Activated T-helper 17 cell treated with anti-CD3 and anti-CD28 coated beads, Interleukin-2, amount 50 U/mL, for 72 hours (primary cell): ENCODE data around the gene STX5. TPM values are rescaled to one million over a fixed set of nuclear protein-coding genes. Genes with fewer than 3 reads are reported as not detected.
"Not testable (repeated sequence)": the region's sequence is repeated elsewhere in the genome, so short reads cannot be mapped to it uniquely, and the experiment has no call there.

Source experiments
- ATAC-seq: fragments of 150-1000 bp; cut with Tn5 transposase; replicated peaks from 2 replicates; pipeline ENCODE4 v1.10.0; 2021; ENCODE audit warnings: mild to moderate bottlenecking, moderate library complexity
- H3K27ac Mint-ChIP-seq: one replicate; pipeline ENCODE4 v1.8.0; 2022; ENCODE audit warnings: mixed read lengths
- H3K27me3 Mint-ChIP-seq: one replicate; pipeline ENCODE4 v1.8.0; 2022; ENCODE audit warnings: mixed read lengths
- H3K36me3 Mint-ChIP-seq: one replicate; pipeline ENCODE4 v1.8.0; 2022; ENCODE audit warnings: low read depth, mild to moderate bottlenecking, mixed read lengths
- H3K4me1 Mint-ChIP-seq: one replicate; pipeline ENCODE4 v1.8.0; 2022; ENCODE audit warnings: mixed read lengths
- H3K4me3 Mint-ChIP-seq: one replicate; pipeline ENCODE4 v1.8.0; 2022; ENCODE audit warnings: mild to moderate bottlenecking, mixed read lengths
- H3K9me3 Mint-ChIP-seq: one replicate; pipeline ENCODE4 v1.8.0; 2022; ENCODE audit warnings: mixed read lengths
- total RNA-seq, 2 donors: library from RNA; stranded (reverse); gene quantifications; one replicate each; pipeline ENCODE4 v1.2.3, GENCODE V29; 2022

The STX5 gene
- total RNA-seq, 2 donors from 2014 or later = 23.4 to 32.0 TPM

DNA sequence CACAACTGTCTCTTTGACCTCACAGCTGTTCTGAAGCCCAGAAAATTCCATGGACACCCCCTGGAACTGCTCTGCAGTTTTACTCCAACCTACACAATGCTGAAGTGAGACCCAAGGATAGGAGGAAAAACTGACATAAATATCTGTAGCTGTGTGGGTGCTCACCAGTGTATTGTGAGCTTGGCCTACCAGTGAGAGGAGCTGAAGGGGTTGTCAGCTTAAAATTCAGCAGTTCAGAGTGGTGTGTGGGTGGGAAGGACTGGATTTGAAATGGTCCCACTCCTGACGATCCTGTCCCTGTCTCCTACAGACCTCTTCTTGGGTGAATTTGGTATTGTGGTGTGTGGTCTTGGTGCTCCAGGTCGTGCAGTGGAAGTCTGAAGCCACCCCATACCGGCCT, 42.3 kb downstream of the STX5 start:
- H3K27ac Mint-ChIP-seq = peak overlapping the region; percentile 34
- H3K27me3 Mint-ChIP-seq = no peaks in the 10 kb centered on the region
- H3K4me1 Mint-ChIP-seq = peaks cover 33% of the 10 kb centered on the region
- H3K9me3 Mint-ChIP-seq = no peaks in the 10 kb centered on the region
- H3K4me3 Mint-ChIP-seq = peak overlapping the region; percentile 86
- H3K36me3 Mint-ChIP-seq = peaks cover 82% of the 10 kb centered on the region
- ATAC-seq = no peak

DNA sequence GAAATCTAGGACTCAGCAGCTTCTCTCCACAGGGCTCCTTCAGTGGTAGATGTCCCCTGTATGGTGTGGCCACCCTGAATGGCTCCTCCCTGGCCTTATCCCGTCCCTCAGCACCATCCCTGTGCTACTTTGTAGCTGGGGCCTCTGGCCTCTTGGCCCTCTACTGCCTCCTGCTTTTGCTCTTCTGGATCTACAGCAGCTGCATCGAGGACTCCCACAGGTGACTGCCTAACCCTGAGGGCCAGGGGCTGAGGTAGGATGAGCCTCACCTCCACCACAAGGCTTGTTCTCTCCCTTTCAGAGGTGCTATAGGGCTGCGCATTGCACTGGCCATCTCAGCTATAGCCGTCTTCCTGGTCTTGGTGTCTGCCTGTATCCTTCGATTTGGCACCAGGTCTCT, 42.9 kb downstream of the STX5 start:
- peaks cover 28% of the 10 kb centered on the region for H3K4me1 Mint-ChIP-seq
- peak overlapping the region; percentile 34 for H3K27ac Mint-ChIP-seq
- ATAC-seq = no peak
- no peaks in the 10 kb centered on the region for H3K9me3 Mint-ChIP-seq
- no peaks in the 10 kb centered on the region for H3K27me3 Mint-ChIP-seq
- peaks cover 76% of the 10 kb centered on the region for H3K36me3 Mint-ChIP-seq
- peak overlapping the region; percentile 86 for H3K4me3 Mint-ChIP-seq

DNA sequence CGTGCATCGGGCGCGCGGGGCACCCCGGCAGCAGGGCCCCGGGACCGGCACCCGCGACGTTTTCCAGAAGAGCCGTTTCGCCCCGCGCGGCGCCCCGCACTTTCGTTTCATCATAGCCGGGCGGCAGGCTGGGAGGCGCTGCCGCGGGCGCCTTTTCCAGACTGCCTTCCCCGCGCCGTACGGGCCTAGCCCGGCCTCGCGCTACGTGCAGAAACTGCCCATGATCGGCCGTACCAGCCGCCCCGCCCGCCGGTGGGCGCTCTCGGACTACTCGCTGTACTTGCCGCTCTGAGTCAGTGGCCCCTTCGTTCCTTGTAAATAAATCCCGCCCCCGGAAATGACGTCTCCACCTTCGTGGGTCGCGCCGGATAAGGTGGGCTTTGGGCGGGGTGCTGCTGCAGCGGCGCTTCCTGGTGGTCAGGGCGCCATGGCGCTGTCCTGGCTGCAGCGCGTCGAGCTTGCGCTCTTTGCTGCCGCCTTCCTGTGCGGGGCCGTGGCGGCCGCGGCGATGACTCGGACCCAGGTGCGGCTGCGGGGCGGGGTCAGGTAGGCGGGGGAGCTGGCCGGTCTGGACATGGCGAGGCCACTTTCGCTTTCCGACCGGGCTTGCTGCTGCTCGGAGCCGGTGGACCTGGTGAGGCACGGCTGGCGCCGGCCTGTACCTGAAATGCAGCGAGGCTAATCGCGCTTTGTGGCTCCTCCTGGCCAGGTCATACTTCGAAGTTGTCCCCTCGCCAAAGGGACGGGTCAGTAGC, 44.7 kb downstream of the STX5 start, which contains the start of gene TMEM179B:
TSS of gene TMEM179B (plus strand) at position 398 of the 755 bp plus-strand sequence. CDS start at position 428, 30 bp downstream.
- Mint-ChIP-seq H3K36me3 (peaks cover 69% of the 10 kb centered on the region), H3K9me3 (no peaks in the 10 kb centered on the region), H3K4me1 (peaks cover 22% of the 10 kb centered on the region), H3K4me3 (peak within 1 kb of the TSS; percentile 86), H3K27ac (peak within 1 kb of the TSS; percentile 86), H3K27me3 (no peaks in the 10 kb centered on the region)
- peak; percentile 82 for ATAC-seq

DNA sequence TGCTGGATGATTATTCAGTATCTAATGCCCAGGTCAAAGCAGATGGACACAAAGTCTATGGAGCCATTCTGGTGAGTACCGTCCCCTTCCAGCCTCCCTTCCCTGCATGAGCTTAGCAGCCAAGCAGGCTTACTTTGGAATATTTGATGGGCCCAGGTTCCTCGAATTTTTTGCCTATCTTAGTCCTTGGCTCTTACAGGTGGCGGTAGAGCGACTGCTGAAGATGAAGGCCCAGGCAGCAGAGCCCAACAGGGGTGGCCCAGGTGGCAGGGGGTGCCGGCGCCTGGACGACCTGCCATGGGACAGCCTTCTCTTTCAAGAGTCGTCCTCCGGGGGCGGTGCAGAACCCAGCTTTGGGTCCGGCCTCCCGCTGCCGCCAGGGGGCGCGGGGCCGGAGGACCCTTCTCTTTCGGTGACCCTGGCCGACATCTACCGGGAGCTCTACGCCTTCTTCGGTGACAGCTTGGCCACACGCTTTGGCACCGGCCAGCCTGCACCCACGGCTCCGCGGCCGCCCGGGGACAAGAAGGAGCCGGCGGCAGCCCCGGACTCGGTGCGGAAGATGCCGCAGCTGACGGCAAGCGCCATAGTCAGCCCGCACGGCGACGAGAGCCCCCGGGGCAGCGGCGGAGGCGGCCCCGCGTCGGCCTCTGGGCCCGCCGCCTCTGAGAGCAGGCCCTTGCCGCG, 45.4 kb downstream of the STX5 start:
- Mint-ChIP-seq H3K4me1 (peaks cover 21% of the 10 kb centered on the region), H3K4me3 (peak overlapping the region; percentile 86), H3K9me3 (no peaks in the 10 kb centered on the region), H3K27ac (peak overlapping the region; percentile 86), H3K27me3 (no peaks in the 10 kb centered on the region), H3K36me3 (peaks cover 62% of the 10 kb centered on the region)
- peak; percentile 81 for ATAC-seq

DNA sequence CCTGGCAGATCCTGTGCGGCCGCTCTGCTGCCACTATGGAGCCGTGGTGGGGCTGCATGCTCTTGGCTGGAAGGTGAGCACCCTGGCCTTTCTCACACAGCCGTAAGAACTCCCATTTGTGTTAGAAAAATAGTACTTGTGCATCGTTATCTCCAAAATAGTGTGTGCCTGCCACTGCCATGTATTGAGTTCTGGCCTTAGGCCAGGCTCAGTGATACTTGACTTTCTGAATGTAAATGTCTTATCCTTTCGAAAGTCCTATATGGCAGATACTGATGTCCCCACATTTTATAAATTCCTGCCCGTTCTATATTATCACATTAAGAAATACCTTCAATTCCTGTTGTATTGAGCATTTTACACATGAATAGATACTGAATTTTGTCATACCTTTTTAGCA, 49.1 kb downstream of the STX5 start:
- Mint-ChIP-seq H3K36me3 (peaks cover 49% of the 10 kb centered on the region), H3K4me3 (no peak overlapping the region), H3K4me1 (no peaks in the 10 kb centered on the region), H3K27ac (peak overlapping the region; percentile 36), H3K9me3 (no peaks in the 10 kb centered on the region), H3K27me3 (no peaks in the 10 kb centered on the region)
- no peak for ATAC-seq

DNA sequence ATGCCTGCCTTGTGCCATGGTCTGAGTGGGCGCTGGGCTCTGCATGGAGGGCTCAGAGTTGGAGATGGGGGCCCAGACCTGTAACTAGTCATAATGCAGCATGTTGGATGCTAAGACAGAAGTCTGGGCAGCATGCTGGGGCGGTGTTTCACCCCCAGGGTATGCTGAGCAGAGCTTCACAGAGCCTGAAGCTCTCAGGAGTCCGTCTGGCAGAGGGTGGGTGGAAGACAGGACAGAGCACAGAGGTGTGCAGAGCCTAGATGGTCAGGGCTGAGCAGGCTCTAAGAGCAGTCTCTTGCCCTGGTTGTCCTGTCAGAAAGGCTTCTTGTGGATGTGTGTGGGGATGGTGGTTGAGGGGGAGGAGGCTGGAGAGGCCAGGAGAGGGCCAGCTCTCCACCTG, 53.4 kb downstream of the STX5 start:
- Mint-ChIP-seq H3K9me3 (no peaks in the 10 kb centered on the region), H3K27ac (peak overlapping the region; percentile 93), H3K4me1 (peaks cover 11% of the 10 kb centered on the region), H3K27me3 (no peaks in the 10 kb centered on the region), H3K36me3 (peaks cover 53% of the 10 kb centered on the region), H3K4me3 (peak overlapping the region; percentile 73)
- ATAC-seq = no peak

DNA sequence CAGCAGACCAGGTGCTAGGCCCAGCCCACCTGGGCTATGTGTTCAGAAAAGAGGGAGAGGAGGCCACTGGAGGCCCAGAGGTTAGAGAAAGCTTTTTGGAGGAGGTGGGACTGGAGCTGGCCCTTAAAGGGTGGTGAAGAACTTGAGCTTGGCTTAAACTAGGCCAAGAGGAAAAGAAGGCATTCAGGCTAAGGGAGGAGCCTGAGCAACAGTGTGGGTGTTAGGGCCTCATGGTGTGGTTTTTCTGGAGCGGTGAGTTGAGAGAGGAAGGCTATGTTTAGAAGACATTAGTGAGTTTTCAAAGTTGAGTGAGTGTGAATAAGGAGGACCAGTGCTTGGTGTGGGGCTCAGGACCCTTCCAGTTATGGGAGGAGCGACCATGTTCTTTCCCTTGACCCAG, 54.5 kb downstream of the STX5 start:
- Mint-ChIP-seq H3K4me1 (peaks cover 12% of the 10 kb centered on the region), H3K36me3 (peaks cover 44% of the 10 kb centered on the region), H3K4me3 (peak overlapping the region; percentile 73), H3K27ac (peak overlapping the region; percentile 93), H3K9me3 (no peaks in the 10 kb centered on the region), H3K27me3 (no peaks in the 10 kb centered on the region)
- peak; percentile 84 for ATAC-seq

DNA sequence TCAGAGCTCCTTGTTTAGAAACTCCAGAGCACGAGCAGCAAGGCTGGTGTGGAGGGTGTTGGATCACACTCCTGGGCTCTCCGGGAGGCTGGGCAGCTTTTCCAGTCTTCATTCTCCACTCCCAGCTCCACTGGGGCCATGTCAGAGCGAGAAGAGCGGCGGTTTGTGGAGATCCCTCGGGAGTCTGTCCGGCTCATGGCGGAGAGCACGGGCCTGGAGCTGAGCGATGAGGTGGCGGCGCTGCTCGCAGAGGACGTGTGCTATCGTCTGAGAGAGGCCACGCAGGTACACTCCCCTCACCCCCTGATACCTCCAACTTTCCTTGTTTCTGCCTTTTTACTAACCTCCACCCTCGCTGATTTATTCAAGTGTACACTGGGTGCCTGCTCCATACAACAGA, 56.2 kb downstream of the STX5 start:
- Mint-ChIP-seq H3K27ac (peak overlapping the region; percentile 76), H3K9me3 (no peaks in the 10 kb centered on the region), H3K36me3 (peaks cover 42% of the 10 kb centered on the region), H3K27me3 (no peaks in the 10 kb centered on the region), H3K4me3 (no peak overlapping the region), H3K4me1 (peaks cover 15% of the 10 kb centered on the region)
- no peak for ATAC-seq

DNA sequence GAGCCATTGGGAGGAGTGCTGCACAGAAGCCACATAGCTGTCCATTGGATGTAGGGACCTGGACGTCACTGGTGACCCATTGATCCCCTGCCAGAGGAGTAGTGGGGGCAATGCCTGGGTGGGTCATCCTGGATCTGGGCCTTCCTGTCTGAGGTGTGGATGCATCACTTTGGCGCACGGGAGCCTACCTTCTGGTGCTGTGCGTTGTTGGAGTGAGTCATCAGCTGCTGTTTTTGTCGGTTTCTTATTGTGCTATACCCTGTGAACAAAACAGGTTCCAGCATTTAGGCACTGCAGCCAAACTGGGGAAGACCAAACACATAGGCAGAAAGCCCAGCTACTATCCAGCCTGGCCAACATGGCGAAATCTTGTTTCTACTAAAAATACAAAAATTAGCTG, 57.4 kb downstream of the STX5 start:
- Mint-ChIP-seq H3K27me3 (no peaks in the 10 kb centered on the region), H3K27ac (no peak overlapping the region), H3K36me3 (peaks cover 36% of the 10 kb centered on the region)

DNA sequence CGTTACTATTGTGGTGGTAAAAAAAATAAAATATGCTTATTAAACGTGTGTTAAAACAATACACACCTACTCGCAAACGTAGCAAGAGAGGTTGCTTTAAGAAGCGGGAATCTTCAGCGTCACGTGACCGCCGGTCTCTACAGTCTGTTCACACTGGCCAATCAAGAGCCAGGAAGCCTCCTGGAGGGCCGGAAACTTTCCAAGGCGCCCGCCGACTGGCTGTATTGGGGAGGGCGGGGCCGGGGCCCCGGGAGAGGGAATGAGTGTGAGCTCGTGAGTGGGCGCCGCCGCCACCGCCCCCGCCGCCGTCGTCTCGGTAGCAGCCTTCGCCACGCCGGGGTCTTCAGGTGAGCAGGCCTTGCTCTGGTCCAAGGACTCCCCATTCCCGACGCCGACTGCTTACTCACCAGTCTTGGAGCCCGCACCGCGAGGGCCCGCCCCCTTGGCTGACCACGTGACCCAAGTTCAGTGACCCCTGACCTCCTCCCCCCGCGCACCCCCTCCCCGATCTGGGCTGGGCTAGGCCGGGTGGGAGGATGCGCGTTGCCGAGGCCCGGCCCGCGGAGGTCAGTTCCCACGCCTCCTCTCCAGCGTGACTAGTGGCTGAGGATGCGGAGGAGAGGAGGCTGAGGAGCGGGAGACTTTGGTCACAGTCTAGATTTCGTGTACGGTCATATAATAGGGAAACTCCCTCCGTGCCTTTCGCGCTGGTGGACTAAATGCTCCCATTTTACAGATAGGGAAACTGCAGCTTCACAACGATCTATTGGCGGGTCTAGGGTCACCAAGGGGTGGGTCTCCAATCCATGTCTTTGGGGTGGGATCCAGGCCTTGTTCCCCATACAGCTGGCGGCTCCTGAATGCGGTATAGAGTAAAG, 60.5 kb downstream of the STX5 start, which contains the start of gene TAF6L:
TSS of gene TAF6L (plus strand) at position 253 of the 878 bp plus-strand sequence. CDS start 4,388 bp downstream, outside the sequence.
- H3K4me3 Mint-ChIP-seq = peak within 1 kb of the TSS; percentile 93
- peaks cover 31% of the 10 kb centered on the region for H3K36me3 Mint-ChIP-seq

More for the DNA sequence above, 57.4 kb downstream of the STX5 start:
- ATAC-seq = no peak
- Mint-ChIP-seq H3K4me3 (no peak overlapping the region), H3K4me1 (peaks cover 24% of the 10 kb centered on the region), H3K9me3 (no peaks in the 10 kb centered on the region)

DNA sequence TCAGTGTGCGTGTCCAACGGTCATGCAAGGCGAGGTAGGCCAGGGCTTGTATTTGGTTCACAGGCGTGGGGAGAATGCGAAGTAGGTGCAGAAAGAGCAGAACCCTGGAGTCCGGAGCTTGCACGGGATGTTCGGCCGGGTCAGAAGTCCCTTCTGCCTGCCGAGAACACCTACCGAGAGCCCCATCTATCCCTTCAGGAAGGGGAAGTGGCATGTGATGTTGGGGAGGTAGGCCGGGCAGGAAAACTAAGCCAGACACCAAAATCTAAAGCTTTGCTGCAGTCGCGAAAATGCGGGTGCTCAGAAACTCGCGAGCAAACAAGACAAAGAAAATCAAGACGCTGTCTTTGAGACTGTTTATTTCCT, 61.1 kb downstream of the STX5 start:
- ATAC-seq = no peak
- Mint-ChIP-seq H3K27ac (peak overlapping the region; percentile 89), H3K9me3 (no peaks in the 10 kb centered on the region), H3K36me3 (peaks cover 31% of the 10 kb centered on the region), H3K4me1 (peaks cover 17% of the 10 kb centered on the region), H3K4me3 (peak overlapping the region; percentile 93), H3K27me3 (no peaks in the 10 kb centered on the region)

More for the DNA sequence above, 60.5 kb downstream of the STX5 start, which contains the start of gene TAF6L:
- H3K27me3 Mint-ChIP-seq = no peaks in the 10 kb centered on the region
- ATAC-seq = peak; percentile 93
- peaks cover 17% of the 10 kb centered on the region for H3K4me1 Mint-ChIP-seq
- no peaks in the 10 kb centered on the region for H3K9me3 Mint-ChIP-seq
- H3K27ac Mint-ChIP-seq = peak within 1 kb of the TSS; percentile 89

DNA sequence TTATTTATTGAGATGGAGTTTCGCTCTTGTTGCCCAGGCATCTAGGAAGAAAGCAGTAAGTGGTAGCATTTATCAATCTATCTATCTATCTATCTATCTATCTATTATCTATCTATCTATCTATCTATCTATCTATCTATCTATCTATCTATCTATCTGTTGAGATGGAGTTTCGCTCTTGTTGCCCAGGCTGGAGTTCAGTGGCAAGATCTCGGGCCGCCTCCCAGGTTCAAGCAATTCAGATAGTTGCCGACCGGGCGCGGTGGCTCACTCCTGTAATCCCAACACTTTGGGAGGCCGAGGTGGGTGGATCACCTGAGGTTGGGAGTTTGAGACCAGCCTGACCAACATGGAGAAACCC, 71.0 kb downstream of the STX5 start:
- ATAC-seq = peak; percentile 1
- Mint-ChIP-seq H3K36me3 (peaks cover 25% of the 10 kb centered on the region), H3K4me3 (peak overlapping the region; percentile 97), H3K27ac (peak overlapping the region; percentile 93)
- H3K4me1 Mint-ChIP-seq, H3K9me3 Mint-ChIP-seq, H3K27me3 Mint-ChIP-seq: not testable (repeated sequence)

DNA sequence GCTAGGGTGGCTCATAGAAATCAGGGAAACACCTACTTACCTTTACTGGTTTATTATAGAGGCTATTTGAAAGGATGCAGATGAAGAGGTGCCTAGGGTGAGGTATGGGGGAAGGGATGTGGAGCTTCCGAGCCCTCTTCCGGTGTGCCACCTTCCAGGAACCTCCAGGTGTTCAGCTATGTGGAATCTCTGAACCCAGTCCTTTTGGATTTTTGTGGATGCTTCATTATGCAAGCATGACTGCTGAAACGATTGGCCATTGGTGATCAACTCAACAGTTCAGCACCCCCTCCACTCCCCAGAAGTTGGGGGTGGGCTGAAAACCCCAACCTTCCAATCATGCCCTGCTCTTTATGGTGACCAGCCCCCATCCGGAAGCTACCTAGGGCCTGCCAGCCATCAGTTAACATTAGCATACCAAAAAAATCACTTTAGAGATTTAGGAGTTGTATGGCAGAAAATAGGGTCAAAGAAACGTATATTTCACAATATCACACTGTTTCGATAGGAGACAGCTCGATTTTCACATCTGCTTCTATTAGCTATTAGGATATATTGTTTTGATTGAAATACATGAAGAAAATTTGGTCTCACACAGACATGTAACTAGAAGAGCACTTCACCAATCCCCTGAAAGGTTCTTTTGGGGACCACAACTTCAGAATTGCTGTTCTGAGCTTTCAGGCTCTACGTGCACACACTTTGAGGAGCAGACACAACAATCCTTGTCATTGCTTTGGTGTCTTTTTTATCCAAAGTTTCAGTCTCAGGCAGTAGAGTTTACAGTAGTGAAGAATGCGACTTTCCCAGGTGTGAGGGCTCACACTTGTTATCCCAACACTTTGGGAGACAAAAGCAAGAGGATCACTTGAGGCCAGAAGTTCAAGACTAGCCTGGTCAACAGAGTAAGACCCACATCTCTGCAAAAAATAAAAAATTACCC, 73.7 kb downstream of the STX5 start:
- H3K27ac Mint-ChIP-seq = no peak overlapping the region
- peaks cover 9% of the 10 kb centered on the region for H3K4me1 Mint-ChIP-seq
- H3K9me3 Mint-ChIP-seq = no peaks in the 10 kb centered on the region
- H3K4me3 Mint-ChIP-seq = no peak overlapping the region
- peaks cover 15% of the 10 kb centered on the region for H3K36me3 Mint-ChIP-seq
- H3K27me3 Mint-ChIP-seq = no peaks in the 10 kb centered on the region
- ATAC-seq = no peak
